Upper lobe of left lung (tissue), 4 donors: ENCODE measurements around the gene GALNT18.

Source experiments
- EP300 ChIP-seq, 4 donors: sonication (generic); formaldehyde crosslinking; IDR thresholded peaks; one replicate each; pipeline ENCODE4 v1.5.1; 2017; ENCODE audit warnings: antibody characterized with exemption in 4 of 4, control low read depth in 2 of 4
- TF ChIP-seq, protein P1 (sequence below), 6 experiments: fragments of 450-650 bp in 4 of 6; fragments of 200-600 bp in 2 of 6; sonication (generic) in 2 of 6; IDR thresholded peaks; one replicate each; pipeline ENCODE4 v1.5.1; 2016 to 2019; ENCODE audit warnings: antibody characterized with exemption in 6 of 6

DNA sequence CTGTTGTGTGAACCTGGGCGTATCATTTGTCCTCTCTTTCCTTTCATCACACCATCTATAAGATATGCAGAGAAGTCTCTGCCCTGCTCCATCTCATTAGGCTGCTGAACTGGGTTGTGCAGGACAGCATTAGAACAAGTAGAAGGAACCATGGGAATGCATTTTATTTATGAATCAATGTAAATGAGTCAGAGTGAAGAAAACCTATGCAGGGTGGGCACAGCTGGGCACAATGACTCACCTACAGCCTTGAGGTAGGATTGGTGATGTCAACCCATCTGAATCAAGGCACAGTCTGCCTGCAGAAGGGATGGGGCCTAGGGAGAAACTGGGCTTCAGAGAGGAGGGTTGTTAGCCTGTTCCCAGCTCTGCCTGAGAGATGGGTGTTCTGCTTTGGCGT lies 392.2 kb downstream of the GALNT18 start:
- TF ChIP-seq, protein P1, sequence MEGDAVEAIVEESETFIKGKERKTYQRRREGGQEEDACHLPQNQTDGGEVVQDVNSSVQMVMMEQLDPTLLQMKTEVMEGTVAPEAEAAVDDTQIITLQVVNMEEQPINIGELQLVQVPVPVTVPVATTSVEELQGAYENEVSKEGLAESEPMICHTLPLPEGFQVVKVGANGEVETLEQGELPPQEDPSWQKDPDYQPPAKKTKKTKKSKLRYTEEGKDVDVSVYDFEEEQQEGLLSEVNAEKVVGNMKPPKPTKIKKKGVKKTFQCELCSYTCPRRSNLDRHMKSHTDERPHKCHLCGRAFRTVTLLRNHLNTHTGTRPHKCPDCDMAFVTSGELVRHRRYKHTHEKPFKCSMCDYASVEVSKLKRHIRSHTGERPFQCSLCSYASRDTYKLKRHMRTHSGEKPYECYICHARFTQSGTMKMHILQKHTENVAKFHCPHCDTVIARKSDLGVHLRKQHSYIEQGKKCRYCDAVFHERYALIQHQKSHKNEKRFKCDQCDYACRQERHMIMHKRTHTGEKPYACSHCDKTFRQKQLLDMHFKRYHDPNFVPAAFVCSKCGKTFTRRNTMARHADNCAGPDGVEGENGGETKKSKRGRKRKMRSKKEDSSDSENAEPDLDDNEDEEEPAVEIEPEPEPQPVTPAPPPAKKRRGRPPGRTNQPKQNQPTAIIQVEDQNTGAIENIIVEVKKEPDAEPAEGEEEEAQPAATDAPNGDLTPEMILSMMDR (IDR thresholded peaks at IDR 0.05), result no peak
- TF ChIP-seq EP300 (IDR thresholded peaks at IDR 0.05), result no peak
